ENCODE measurements around the gene GPR150. TPM values are rescaled to one million over a fixed set of nuclear protein-coding genes. Genes with fewer than 3 reads are reported as not detected.

GPR150 gene
- total and polyA plus RNA-seq, 2 of the 4 experiments (the other 2 are of a cell fraction): under 0.01 to 0.10 TPM

DNA sequence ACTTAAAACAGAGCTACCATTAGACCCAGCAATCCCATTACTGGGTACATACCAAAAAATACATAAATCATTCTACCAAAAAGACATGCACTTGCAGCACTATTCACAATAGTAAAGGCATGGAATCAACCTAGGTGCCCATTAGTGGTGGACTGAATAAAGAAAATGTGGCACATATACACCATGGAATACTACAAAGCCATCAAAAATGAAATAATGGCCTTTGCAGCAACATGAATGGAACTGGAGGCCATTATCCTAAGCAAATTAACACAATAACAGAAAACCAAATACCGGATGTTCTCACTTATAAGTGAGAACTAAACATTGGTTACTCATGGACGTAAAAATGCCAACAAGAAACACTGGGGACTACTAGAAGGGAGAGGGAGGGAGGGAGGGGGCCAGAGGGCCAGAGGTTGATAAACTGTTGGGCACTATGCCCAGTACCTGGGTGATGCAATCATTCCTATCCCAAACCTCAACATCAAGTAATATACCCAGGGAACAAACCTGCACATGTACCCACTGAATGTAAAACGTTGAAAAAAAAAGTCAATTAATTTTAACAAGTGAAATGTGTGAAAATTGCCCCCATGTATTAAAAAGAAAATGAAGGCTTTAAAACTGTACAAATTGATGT is 24.5 kb upstream of the GPR150 start:
- H3K79me1 ChIP-seq (ENCODE audit: low read depth in 1 of 2, low read length in 2 of 2): peaks cover 12 to 19% of the 10 kb centered on the region in 2 experiments; a peak in 3 of 4 replicates
- H2BK120ac ChIP-seq (ENCODE audit: low read depth, low read length): no peak overlapping the region
- dilution Hi-C loops (cut with HindIII; ENCODE audit: low sequenced_read_pairs, unreplicated experiment) (no loop called here), intact Hi-C loops (cut with micrococcal nuclease) (no loop called here), in situ Hi-C loops (cut with MboI; ENCODE audit: low sequenced_read_pairs) (no loop called here)
- H4K20me1 ChIP-seq (ENCODE audit: insufficient read depth, low read length): no peaks in the 10 kb centered on the region
- H3K18ac ChIP-seq (ENCODE audit: low read depth, low read length): no peak overlapping the region
- no peak overlapping the region for H4K5ac ChIP-seq (ENCODE audit: low read depth, low read length)
- no peak overlapping the region for H3K9ac ChIP-seq (ENCODE audit: low read depth, low read length)
- no peak overlapping the region for H3K4me3 ChIP-seq (ENCODE audit: insufficient read depth, low read depth, low read length)
- ChIA-PET POLR2A (ENCODE audit: unreplicated experiment) (no interaction called here), CTCF (no interaction called here)
- no peak overlapping the region for H2AFZ ChIP-seq (replicated peaks; ENCODE audit: low read length, poor library complexity)
- peaks cover 3% of the 10 kb centered on the region; the same call in 1 of the 2 replicates for H3K9me1 ChIP-seq (ENCODE audit: insufficient read depth, low read length)
- no peaks in the 10 kb centered on the region for H3K27me3 ChIP-seq (ENCODE audit: control insufficient read depth, insufficient read depth, low read length)
- BruUV-seq (replicated peaks): no TSS peak
- no peak overlapping the region for H4K91ac ChIP-seq (ENCODE audit: insufficient read depth, low read depth, low read length)
- H3K56ac ChIP-seq (ENCODE audit: extremely low read depth, insufficient read depth, low read length): no peak overlapping the region
- no peak overlapping the region for H2AK5ac ChIP-seq (ENCODE audit: low read depth, low read length)
- no peak overlapping the region for H3K27ac ChIP-seq (ENCODE audit: insufficient read depth, low read length)
- H2BK20ac ChIP-seq (ENCODE audit: low read depth, low read length): no peak overlapping the region
- H3K4ac ChIP-seq (ENCODE audit: low read depth, low read length): no peak overlapping the region
- H3K23ac ChIP-seq (ENCODE audit: low read depth, low read length): no peak overlapping the region
- no peak overlapping the region; the same call in 2 of the 3 replicates for H2BK15ac ChIP-seq (ENCODE audit: low read depth, low read length)
- TF ChIP-seq CEBPB (IDR thresholded peaks at IDR 0.05; ENCODE audit: low read depth, low read length) (peak; percentile 41; the same call in 1 of the 2 replicates), FOS (IDR thresholded peaks at IDR 0.05; ENCODE audit: low read depth, low read length) (no peak)
- ATAC-seq (ENCODE audit: low read depth): no peak
- H3K9me3 ChIP-seq (ENCODE audit: control insufficient read depth, insufficient read depth, low read length): no peaks in the 10 kb centered on the region
- no peak overlapping the region for H2AK9ac ChIP-seq (replicated peaks; ENCODE audit: low read depth, low read length, poor library complexity)
- no peak overlapping the region for H3K14ac ChIP-seq (replicated peaks; ENCODE audit: low read depth, low read length)
- H3K36me3 ChIP-seq (ENCODE audit: control insufficient read depth, insufficient read depth, low read length): no peaks in the 10 kb centered on the region
- no peak overlapping the region for H3K4me2 ChIP-seq (ENCODE audit: low read depth, low read length)
- H4K8ac ChIP-seq (ENCODE audit: low read depth in 2 of 2, low read length in 2 of 2): no peak overlapping the region
- peaks cover 5% of the 10 kb centered on the region; the same call in 1 of the 2 replicates for H3K4me1 ChIP-seq (ENCODE audit: control insufficient read depth, insufficient read depth, low read length)
- H2BK5ac ChIP-seq (ENCODE audit: low read depth, low read length, poor library complexity, severe bottlenecking): no peak overlapping the region
- no CpG with 5 or more reads among the region's 3 CpGs for WGBS, 2 experiments (ENCODE audit: extremely low coverage in 2 of 2, insufficient read length in 1 of 2)
- no peak for DNase-seq

All from IMR-90 (cell line).